ENCODE results near the gene GTF2F2.

DNA sequence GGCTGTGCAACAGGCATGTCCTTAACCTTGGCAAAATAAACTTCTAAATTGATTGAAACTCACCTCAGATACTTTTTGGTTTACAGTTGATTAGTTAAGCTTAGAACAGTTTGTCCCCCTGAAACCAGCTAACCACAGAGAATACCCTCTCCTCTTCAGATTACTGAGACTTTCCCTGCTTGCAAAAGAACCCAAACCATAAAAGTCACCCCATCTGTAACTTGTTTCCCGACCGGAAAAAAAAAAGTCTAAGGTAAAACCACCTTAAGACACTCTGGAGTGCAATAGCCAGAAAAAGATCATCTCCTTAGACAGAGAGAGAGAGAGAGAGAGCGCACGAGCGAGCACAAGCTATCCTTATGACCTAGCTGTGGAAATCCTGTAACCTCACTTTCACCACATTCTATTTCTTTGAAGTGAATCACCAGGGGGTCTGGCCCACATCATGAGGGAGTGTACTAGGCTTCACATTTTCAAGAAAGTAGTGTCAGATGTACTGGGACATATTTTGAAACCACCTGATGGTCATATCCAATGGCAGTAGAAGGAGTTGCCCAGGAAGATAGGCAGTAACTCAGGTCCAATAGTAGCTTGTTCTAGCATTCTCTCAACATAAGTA lies 11.1 kb upstream of the GTF2F2 start:
- TF ChIP-seq GATA2 (IDR thresholded peaks at IDR 0.05; ENCODE audit: low read depth, low read length) (no peak), GATA3 (IDR thresholded peaks at IDR 0.05; ENCODE audit: low read depth, low read length) (no peak)

Data from SH-SY5Y (cell line).